NCI-H774 (cell line): ENCODE measurements around the gene TRIM33.

Source experiments
- DNase-seq: peaks from one replicate; lab custom pipeline; 2025; lab: John Stamatoyannopoulos, UW

The TRIM33 gene

GRCh38 chr1:114350731-114351445, 160.1 kb downstream of the TRIM33 start:
- no peak for DNase-seq

- DNase-seq: no peak
Observed at GRCh38 chr1:114349891-114350605, 161.0 kb downstream of the TRIM33 start.

- no peak for DNase-seq
Observed at GRCh38 chr1:114347431-114348209, 163.4 kb downstream of the TRIM33 start.

- peak; percentile 90 for DNase-seq
Observed at GRCh38 chr1:114346480-114347029, 164.4 kb downstream of the TRIM33 start.

GRCh38 chr1:114345930-114346479, 165.0 kb downstream of the TRIM33 start:
- DNase-seq: no peak

- no peak for DNase-seq
Observed at GRCh38 chr1:114344656-114345055, 166.3 kb downstream of the TRIM33 start.
